A549 (cell line): ENCODE results near the gene KIF26A. TPM values are rescaled to one million over a fixed set of nuclear protein-coding genes. Genes with fewer than 3 reads are reported as not detected.

ENCODE experiments used
- ATAC-seq, 2 experiments: fragments of 200-7000 bp in 1 of 2; fragments of >200 bp in 1 of 2; cut with Nextera tagmentation in 1 of 2; cut with Tn5 transposase in 1 of 2; 3 replicates each; pipeline versions ENCODE4 v1.8.0 to v1.9.1; 2018 to 2020; ENCODE audit warnings: mild to moderate bottlenecking in 1 of 2, moderate library complexity in 1 of 2
- CTCF ChIA-PET: fragments of 300-600 bp; sonication (Branson Sonifier 250); formaldehyde crosslinking; extraction: SDS; loops from one replicate; lab custom pipeline; 2021; ENCODE audit warnings: antibody characterized with exemption, inconsistent platforms; lab: Yijun Ruan, JAX
- POLR2A ChIA-PET: fragments of 350-600 bp; formaldehyde crosslinking; extraction: SDS; loops from one replicate; lab custom pipeline; 2021; ENCODE audit warnings: antibody characterized with exemption, inconsistent platforms; lab: Yijun Ruan, JAX
- DNase-seq, 2 experiments: peaks; one replicate each; pipeline versions ENCODE4 v3.0.0 to v3.0.0-alpha.2; 2011 to 2016; ENCODE audit warnings: low read depth in 1 of 2, low spot score in 1 of 2
- FAIRE-seq: peaks from 2 replicates; lab custom pipeline; 2011; peaks lifted over from hg19 to GRCh38; lab: Jason Lieb, UNC
- H3K27ac ChIP-seq, 2 experiments: fragments of >200 bp; sonication (Bioruptor Twin); formaldehyde crosslinking; 3 replicates each; pipeline ENCODE4 v1.5.1; 2016 to 2017
- H3K4me1 ChIP-seq: fragments of >200 bp; sonication (Bioruptor Twin); formaldehyde crosslinking; 3 replicates; pipeline ENCODE4 v1.6.1; 2016
- H3K4me2 ChIP-seq: fragments of >200 bp; sonication (Bioruptor Twin); formaldehyde crosslinking; 3 replicates; pipeline ENCODE4 v1.6.1; 2016
- H3K4me3 ChIP-seq: fragments of >200 bp; sonication (Bioruptor Twin); formaldehyde crosslinking; 3 replicates; pipeline ENCODE4 v1.5.1; 2016
- H3K9me3 ChIP-seq: fragments of >200 bp; sonication (Bioruptor Twin); formaldehyde crosslinking; 3 replicates; pipeline ENCODE4 v1.6.1; 2016
- BHLHE40 ChIP-seq: IDR thresholded peaks from 2 replicates; pipeline ENCODE4 v1.6.1; 2012; ENCODE audit warnings: low read depth, low read length, inconsistent platforms
- CHD2 ChIP-seq: fragments of 150-350 bp; IDR thresholded peaks from 2 replicates; pipeline ENCODE4 v1.6.1; 2014; ENCODE audit warnings: low read length; ENCODE audit not compliant: partially characterized antibody
- EHF ChIP-seq: fragments of 250-450 bp; sonication (Bioruptor Pico); IDR thresholded peaks from 2 replicates; pipeline ENCODE4 v1.5.0; 2020; ENCODE audit warnings: mild to moderate bottlenecking
- EHMT2 ChIP-seq: fragments of 200-600 bp; sonication (generic); IDR thresholded peaks from 2 replicates; pipeline ENCODE4 v1.6.1; 2016; ENCODE audit warnings: antibody characterized with exemption, low read depth, mild to moderate bottlenecking, moderate library complexity
- EP300 ChIP-seq, 2 experiments: fragments of >200 bp; sonication (Bioruptor Twin); formaldehyde crosslinking; IDR thresholded peaks; 2 replicates in 1 of 2; 3 replicates in 1 of 2; pipeline ENCODE4 v1.6.1; 2016 to 2017
- ESRRA ChIP-seq: fragments of 150-350 bp; IDR thresholded peaks from 2 replicates; pipeline ENCODE4 v1.6.1; 2014; ENCODE audit warnings: mild to moderate bottlenecking, low read length, borderline replicate concordance
- FOSB ChIP-seq: fragments of 250-450 bp; sonication (Bioruptor Pico); IDR thresholded peaks from 2 replicates; pipeline ENCODE4 v1.5.0; 2020; ENCODE audit warnings: mild to moderate bottlenecking, moderate library complexity
- HEYL ChIP-seq: fragments of 250-450 bp; sonication (Bioruptor Pico); IDR thresholded peaks from 2 replicates; pipeline ENCODE4 v1.8.0; 2021; ENCODE audit warnings: mild to moderate bottlenecking, moderate library complexity
- HOXA7 ChIP-seq: fragments of 250-450 bp; sonication (Bioruptor Pico); IDR thresholded peaks from 2 replicates; pipeline ENCODE4 v1.5.0; 2020; ENCODE audit warnings: mild to moderate bottlenecking, moderate library complexity
- HOXB5 ChIP-seq: fragments of 250-450 bp; sonication (Bioruptor Pico); IDR thresholded peaks from 2 replicates; pipeline ENCODE4 v1.5.0; 2020; ENCODE audit warnings: mild to moderate bottlenecking, moderate library complexity
- JUN ChIP-seq, 2 experiments: fragments of >200 bp; sonication (Bioruptor Twin); formaldehyde crosslinking; IDR thresholded peaks; 2 replicates in 1 of 2; 3 replicates in 1 of 2; pipeline ENCODE4 v1.6.1; 2016 to 2017
- KDM1A ChIP-seq: fragments of 200-600 bp; sonication (generic); IDR thresholded peaks from 2 replicates; pipeline ENCODE4 v1.6.1; 2016; ENCODE audit warnings: low read depth, mild to moderate bottlenecking
- MYC ChIP-seq: IDR thresholded peaks from 2 replicates; pipeline ENCODE4 v1.6.1; 2012; ENCODE audit warnings: mild to moderate bottlenecking, inconsistent platforms, low read length, improper control_type of control experiment, borderline replicate concordance
- NPAS2 ChIP-seq: fragments of 250-450 bp; sonication (Bioruptor Pico); IDR thresholded peaks from 2 replicates; pipeline ENCODE4 v1.8.0; 2022; ENCODE audit warnings: mild to moderate bottlenecking, moderate library complexity, borderline replicate concordance
- NR3C1 ChIP-seq: fragments of >200 bp; sonication (Bioruptor Twin); formaldehyde crosslinking; IDR thresholded peaks from 3 replicates; pipeline ENCODE4 v1.6.1; 2017
- RAD21 ChIP-seq, 2 experiments: fragments of >200 bp in 1 of 2; sonication (Bioruptor Twin) in 1 of 2; formaldehyde crosslinking in 1 of 2; IDR thresholded peaks in 1 of 2; conservative IDR thresholded peaks in 1 of 2; 2 replicates in 1 of 2; 3 replicates in 1 of 2; pipeline ENCODE4 v1.6.1; 2012 to 2018; ENCODE audit warnings: inconsistent platforms in 1 of 2
- RARB ChIP-seq: fragments of 250-450 bp; sonication (Bioruptor Pico); IDR thresholded peaks from 2 replicates; pipeline ENCODE4 v1.8.0; 2021; ENCODE audit warnings: mild to moderate bottlenecking, moderate library complexity
- RCOR1 ChIP-seq: fragments of 150-350 bp; IDR thresholded peaks from 2 replicates; pipeline ENCODE4 v1.6.1; 2014; ENCODE audit warnings: antibody characterized with exemption, low read length, low read depth
- RFX5 ChIP-seq: fragments of 450-650 bp; IDR thresholded peaks from 2 replicates; pipeline ENCODE4 v1.7.1; 2014; ENCODE audit warnings: antibody characterized with exemption, mild to moderate bottlenecking, moderate library complexity
- RNF2 ChIP-seq: fragments of 200-600 bp; sonication (generic); IDR thresholded peaks from 2 replicates; pipeline ENCODE4 v1.6.1; 2016; ENCODE audit warnings: low read depth, mild to moderate bottlenecking, antibody characterized with exemption, moderate library complexity, borderline replicate concordance
- TFCP2L1 ChIP-seq: fragments of 250-450 bp; sonication (Bioruptor Pico); IDR thresholded peaks from 2 replicates; pipeline ENCODE4 v1.5.0; 2021; ENCODE audit warnings: mild to moderate bottlenecking
- ZNF302 ChIP-seq: fragments of 250-450 bp; sonication (Bioruptor Pico); IDR thresholded peaks from 2 replicates; pipeline ENCODE4 v1.9.0; 2021; ENCODE audit warnings: inconsistent platforms, mild to moderate bottlenecking, moderate library complexity
- ZSCAN20 ChIP-seq: fragments of 250-450 bp; sonication (Bioruptor Pico); IDR thresholded peaks from 2 replicates; pipeline ENCODE4 v1.8.0; 2022; ENCODE audit warnings: mild to moderate bottlenecking, moderate library complexity
- WGBS: methylation state at CpG from one replicate; pipeline ENCODE4 v1.1.6; 2017; ENCODE audit errors: missing lambda C conversion rate; 5-methylcytosine and 5-hydroxymethylcytosine counted together
- polyA plus RNA-seq, 4 experiments: library from polyadenylated mRNA; depleted of rRNA in 3 of 4; stranded (reverse); fragments of >200 nt; fragmentation: RNase III in 1 of 4; extraction: RNeasy Plus Mini Kit Qiagen cat#74134 plus additional on column Dnase treatment in 1 of 4; gene quantifications; 2 replicates in 3 of 4; 3 replicates in 1 of 4; pipeline ENCODE4 v1.2.3, GENCODE V29; 2011 to 2017
- TF ChIP-seq, protein P1 (sequence below): fragments of 250-450 bp; sonication (Bioruptor Pico); IDR thresholded peaks from 2 replicates; pipeline ENCODE4 v1.5.0; 2020; ENCODE audit warnings: low read depth, mild to moderate bottlenecking, moderate library complexity
- TF ChIP-seq, protein P2 (sequence below): fragments of 200-600 bp; sonication (generic); IDR thresholded peaks from 2 replicates; pipeline ENCODE4 v1.6.1; 2016; ENCODE audit warnings: antibody characterized with exemption, mild to moderate bottlenecking, moderate library complexity
- TF ChIP-seq, protein P3 (sequence below): fragments of 150-350 bp; IDR thresholded peaks from 2 replicates; pipeline ENCODE4 v1.6.1; 2014; ENCODE audit warnings: low read depth, mild to moderate bottlenecking, low read length

KIF26A gene
- polyA plus RNA-seq, 2 of the 4 experiments (the other 2 are of a cell fraction): 0.28 to 2.3 TPM

DNA sequence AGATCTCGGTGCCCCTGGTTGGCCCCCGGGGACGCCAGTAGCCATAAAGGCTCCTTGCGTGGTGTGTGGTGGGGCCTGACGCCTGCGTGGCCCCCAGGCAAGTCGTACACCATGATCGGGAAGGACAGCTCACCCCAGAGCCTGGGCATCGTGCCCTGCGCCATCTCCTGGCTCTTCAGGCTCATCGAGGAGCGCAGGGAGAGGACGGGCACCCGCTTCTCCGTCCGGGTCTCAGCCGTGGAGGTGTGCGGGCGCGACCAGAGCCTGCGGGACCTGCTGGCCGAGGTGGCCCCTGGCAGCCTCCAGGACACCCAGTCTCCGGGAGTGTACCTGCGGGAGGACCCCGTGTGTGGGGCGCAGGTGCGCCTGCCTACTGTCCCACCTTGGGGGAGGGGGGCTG lies 34.5 kb downstream of the KIF26A start:
- ATAC-seq: no peak
- no peaks in the 10 kb centered on the region for H3K9me3 ChIP-seq
- no peaks in the 10 kb centered on the region for H3K4me1 ChIP-seq
- WGBS: 87% methylated on average over 12 of the region's 27 CpGs
- H3K27ac ChIP-seq: no peak overlapping the region
- FAIRE-seq: no peak
- TF ChIP-seq HOXB5 (CRISPR knock-in tag) (no peak), HOXA7 (CRISPR knock-in tag) (no peak), EP300 (IDR thresholded peaks at IDR 0.05) (no peak), RNF2 (no peak), BHLHE40 (no peak), RFX5 (no peak), KDM1A (no peak), EHF (no peak), ESRRA (no peak), FOSB (CRISPR knock-in tag) (no peak), RCOR1 (no peak), EHMT2 (no peak), NPAS2 (no peak), RARB (CRISPR knock-in tag) (no peak), MYC (no peak), HEYL (CRISPR knock-in tag) (no peak), CHD2 (no peak)
- TF ChIP-seq, protein P1, sequence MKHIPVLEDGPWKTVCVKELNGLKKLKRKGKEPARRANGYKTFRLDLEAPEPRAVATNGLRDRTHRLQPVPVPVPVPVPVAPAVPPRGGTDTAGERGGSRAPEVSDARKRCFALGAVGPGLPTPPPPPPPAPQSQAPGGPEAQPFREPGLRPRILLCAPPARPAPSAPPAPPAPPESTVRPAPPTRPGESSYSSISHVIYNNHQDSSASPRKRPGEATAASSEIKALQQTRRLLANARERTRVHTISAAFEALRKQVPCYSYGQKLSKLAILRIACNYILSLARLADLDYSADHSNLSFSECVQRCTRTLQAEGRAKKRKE: no peak
- no peak overlapping the region for H3K4me3 ChIP-seq
- H3K4me2 ChIP-seq: no peak overlapping the region
- POLR2A ChIA-PET: no interaction called here
- no peak for DNase-seq
- CTCF ChIA-PET: no interaction called here

DNA sequence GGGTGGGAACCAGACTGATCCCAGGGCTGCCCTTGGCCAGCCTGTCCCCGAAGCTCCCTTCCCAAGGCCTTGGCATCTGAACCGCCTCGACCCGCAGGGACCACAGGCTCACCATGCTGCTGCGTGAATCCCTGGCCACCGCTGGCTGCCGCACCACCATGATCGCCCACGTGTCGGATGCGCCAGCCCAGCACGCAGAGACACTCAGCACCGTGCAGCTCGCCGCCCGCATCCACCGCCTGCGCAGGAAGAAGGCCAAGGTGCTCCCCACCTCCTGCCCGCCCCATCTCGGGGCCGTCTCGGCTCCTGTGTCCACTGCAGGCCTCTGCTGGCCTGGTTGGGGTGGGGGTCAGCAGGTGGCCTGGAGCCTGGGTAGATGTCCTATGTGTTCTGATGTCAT lies 35.7 kb downstream of the KIF26A start:
- FAIRE-seq: no peak
- ChIA-PET POLR2A (no interaction called here), CTCF (no interaction called here)
- TF ChIP-seq, protein P2, sequence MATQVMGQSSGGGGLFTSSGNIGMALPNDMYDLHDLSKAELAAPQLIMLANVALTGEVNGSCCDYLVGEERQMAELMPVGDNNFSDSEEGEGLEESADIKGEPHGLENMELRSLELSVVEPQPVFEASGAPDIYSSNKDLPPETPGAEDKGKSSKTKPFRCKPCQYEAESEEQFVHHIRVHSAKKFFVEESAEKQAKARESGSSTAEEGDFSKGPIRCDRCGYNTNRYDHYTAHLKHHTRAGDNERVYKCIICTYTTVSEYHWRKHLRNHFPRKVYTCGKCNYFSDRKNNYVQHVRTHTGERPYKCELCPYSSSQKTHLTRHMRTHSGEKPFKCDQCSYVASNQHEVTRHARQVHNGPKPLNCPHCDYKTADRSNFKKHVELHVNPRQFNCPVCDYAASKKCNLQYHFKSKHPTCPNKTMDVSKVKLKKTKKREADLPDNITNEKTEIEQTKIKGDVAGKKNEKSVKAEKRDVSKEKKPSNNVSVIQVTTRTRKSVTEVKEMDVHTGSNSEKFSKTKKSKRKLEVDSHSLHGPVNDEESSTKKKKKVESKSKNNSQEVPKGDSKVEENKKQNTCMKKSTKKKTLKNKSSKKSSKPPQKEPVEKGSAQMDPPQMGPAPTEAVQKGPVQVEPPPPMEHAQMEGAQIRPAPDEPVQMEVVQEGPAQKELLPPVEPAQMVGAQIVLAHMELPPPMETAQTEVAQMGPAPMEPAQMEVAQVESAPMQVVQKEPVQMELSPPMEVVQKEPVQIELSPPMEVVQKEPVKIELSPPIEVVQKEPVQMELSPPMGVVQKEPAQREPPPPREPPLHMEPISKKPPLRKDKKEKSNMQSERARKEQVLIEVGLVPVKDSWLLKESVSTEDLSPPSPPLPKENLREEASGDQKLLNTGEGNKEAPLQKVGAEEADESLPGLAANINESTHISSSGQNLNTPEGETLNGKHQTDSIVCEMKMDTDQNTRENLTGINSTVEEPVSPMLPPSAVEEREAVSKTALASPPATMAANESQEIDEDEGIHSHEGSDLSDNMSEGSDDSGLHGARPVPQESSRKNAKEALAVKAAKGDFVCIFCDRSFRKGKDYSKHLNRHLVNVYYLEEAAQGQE: no peak
- no peaks in the 10 kb centered on the region for H3K9me3 ChIP-seq
- 84% methylated on average over 5 of the region's 22 CpGs for WGBS
- H3K4me3 ChIP-seq: no peak overlapping the region
- DNase-seq: no peak
- ATAC-seq: no peak
- no peak overlapping the region for H3K27ac ChIP-seq
- no peak overlapping the region for H3K4me2 ChIP-seq
- H3K4me1 ChIP-seq: no peaks in the 10 kb centered on the region

DNA sequence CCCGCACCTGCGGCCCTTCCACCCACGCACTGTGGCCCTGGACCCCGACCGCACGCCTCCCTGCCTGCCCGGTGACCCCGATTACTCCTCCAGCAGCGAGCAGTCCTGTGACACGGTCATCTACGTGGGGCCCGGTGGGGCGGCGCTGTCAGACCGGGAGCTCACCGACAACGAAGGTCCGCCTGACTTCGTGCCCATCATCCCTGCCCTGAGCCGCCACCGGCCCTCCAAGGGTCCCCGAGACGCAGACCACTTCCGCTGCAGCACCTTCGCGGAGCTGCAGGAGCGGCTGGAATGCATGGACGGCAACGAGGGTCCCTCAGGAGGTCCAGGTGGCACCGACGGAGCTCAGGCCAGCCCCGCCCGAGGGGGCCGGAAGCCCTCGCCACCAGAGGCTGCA lies 36.7 kb downstream of the KIF26A start:
- 87% methylated on average over 29 of the region's 35 CpGs for whole genome bisulfite sequencing
- no peak for TF ChIP-seq RCOR1
- no peak for TF ChIP-seq EHMT2
- no peak for TF ChIP-seq FOSB (CRISPR knock-in tag)
- TF ChIP-seq NPAS2: no peak
- no peak for TF ChIP-seq RNF2
- no peak for TF ChIP-seq JUN (IDR thresholded peaks at IDR 0.05)
- TF ChIP-seq ZNF302 (CRISPR knock-in tag): no peak
- TF ChIP-seq EP300 (IDR thresholded peaks at IDR 0.05): no peak
- no peak for TF ChIP-seq MYC
- no peak for TF ChIP-seq TFCP2L1 (CRISPR knock-in tag)
- no peak for TF ChIP-seq RAD21 (conservative IDR thresholded peaks at IDR 0.05 in 1 of 2, IDR thresholded peaks at IDR 0.05 in 1 of 2)
- TF ChIP-seq HEYL (CRISPR knock-in tag): no peak
- TF ChIP-seq ZSCAN20 (CRISPR knock-in tag): no peak
- TF ChIP-seq, protein P3, sequence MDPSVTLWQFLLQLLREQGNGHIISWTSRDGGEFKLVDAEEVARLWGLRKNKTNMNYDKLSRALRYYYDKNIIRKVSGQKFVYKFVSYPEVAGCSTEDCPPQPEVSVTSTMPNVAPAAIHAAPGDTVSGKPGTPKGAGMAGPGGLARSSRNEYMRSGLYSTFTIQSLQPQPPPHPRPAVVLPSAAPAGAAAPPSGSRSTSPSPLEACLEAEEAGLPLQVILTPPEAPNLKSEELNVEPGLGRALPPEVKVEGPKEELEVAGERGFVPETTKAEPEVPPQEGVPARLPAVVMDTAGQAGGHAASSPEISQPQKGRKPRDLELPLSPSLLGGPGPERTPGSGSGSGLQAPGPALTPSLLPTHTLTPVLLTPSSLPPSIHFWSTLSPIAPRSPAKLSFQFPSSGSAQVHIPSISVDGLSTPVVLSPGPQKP: no peak
- no peak for TF ChIP-seq NR3C1
- ChIA-PET POLR2A (no interaction called here), CTCF (interaction anchor here (1.3 kb wide), 1 partner anchor 548 kb away, joined by 3 read pairs; the partner anchor contains the start of gene ADSS1)
- Histone ChIP-seq H3K4me3 (no peak overlapping the region), H3K27ac (no peak overlapping the region), H3K4me1 (no peaks in the 10 kb centered on the region), H3K4me2 (no peak overlapping the region), H3K9me3 (no peaks in the 10 kb centered on the region)
- ATAC-seq (no peak), DNase-seq (no peak), FAIRE-seq (no peak)
